DND-41 (cell line): ENCODE results near the gene SLC35F4.

Experiments
- EZH2 ChIP-seq: IDR thresholded peaks from 3 replicates; pipeline ENCODE4 v1.6.1; 2012; ENCODE audit warnings: borderline replicate concordance, low read depth, mild to moderate bottlenecking, moderate library complexity, low read length, inconsistent platforms; ENCODE audit not compliant: severe bottlenecking
- TF ChIP-seq, protein P1 (sequence below): IDR thresholded peaks from 2 replicates; pipeline ENCODE4 v1.5.1; 2012; ENCODE audit warnings: borderline replicate concordance, low read length, moderate library complexity, mild to moderate bottlenecking; ENCODE audit not compliant: poor library complexity, severe bottlenecking; ENCODE audit errors: extremely low read depth

- TF ChIP-seq, protein P1, sequence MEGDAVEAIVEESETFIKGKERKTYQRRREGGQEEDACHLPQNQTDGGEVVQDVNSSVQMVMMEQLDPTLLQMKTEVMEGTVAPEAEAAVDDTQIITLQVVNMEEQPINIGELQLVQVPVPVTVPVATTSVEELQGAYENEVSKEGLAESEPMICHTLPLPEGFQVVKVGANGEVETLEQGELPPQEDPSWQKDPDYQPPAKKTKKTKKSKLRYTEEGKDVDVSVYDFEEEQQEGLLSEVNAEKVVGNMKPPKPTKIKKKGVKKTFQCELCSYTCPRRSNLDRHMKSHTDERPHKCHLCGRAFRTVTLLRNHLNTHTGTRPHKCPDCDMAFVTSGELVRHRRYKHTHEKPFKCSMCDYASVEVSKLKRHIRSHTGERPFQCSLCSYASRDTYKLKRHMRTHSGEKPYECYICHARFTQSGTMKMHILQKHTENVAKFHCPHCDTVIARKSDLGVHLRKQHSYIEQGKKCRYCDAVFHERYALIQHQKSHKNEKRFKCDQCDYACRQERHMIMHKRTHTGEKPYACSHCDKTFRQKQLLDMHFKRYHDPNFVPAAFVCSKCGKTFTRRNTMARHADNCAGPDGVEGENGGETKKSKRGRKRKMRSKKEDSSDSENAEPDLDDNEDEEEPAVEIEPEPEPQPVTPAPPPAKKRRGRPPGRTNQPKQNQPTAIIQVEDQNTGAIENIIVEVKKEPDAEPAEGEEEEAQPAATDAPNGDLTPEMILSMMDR: no peak
- no peak for TF ChIP-seq EZH2
These were observed 283.1 kb downstream of the SLC35F4 start for GRCh38 chr14:57582746-57583145.
